Anterior cingulate cortex (tissue), 58 donors: Measurements from ENCODE around the gene CASS4.
"Not testable (repeated sequence)": the region's sequence is repeated elsewhere in the genome, so short reads cannot be mapped to it uniquely, and the experiment has no call there.

ENCODE experiments used
- DNase-seq, 58 donors: peaks; one replicate each; lab custom pipeline; 2025; lab: John Stamatoyannopoulos, UW

CASS4 gene

GRCh38 chr20:56392132-56392880 is 19.8 kb upstream of the CASS4 start, which contains the start of the genes AURKA and CSTF1:
TSS of gene AURKA (minus strand) at chr20:56392215. CDS start at chr20:56388197, 4,018 bp downstream.
TSS of gene CSTF1 (plus strand) at chr20:56392645. CDS start at chr20:56395553, 2,908 bp downstream.
- peak; percentile 90 to 99 (median 98) for DNase-seq

DNA sequence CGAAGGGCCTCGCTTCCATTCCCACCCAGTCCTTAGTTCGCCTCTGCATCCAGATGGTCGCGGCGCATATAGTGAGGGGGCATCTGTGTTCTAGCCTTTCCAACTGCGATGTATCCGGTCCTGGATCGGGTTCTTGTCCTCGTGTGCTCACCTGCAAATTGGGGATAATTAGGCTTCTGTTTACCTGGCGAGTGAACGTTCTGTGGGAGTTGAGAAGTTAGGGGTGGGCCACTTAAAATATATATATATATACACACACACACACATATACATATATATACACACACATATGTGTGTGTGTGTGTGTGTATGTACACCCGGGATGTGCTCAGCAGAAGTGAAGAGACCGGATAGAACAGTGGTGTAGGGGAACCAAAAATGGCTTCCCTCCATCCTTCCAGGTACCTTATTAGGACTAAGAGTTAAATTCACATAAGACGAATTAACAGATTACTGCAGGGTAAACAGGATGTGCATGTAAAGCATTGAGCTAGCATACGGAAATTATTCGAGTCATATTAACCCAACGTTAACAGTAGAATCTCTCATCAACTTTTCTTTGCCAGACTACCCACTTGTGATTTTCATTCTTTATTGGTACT is 19.1 kb upstream of the CASS4 start:
- DNase-seq, result no peak

- DNase-seq, result no peak
These were observed 18.4 kb upstream of the CASS4 start for GRCh38 chr20:56393653-56394052.

- DNase-seq, result no peak
These were observed 16.9 kb upstream of the CASS4 start for GRCh38 chr20:56395166-56395565.

- peak in 18 of 58 donors; percentile 1 to 50 (median 24) for DNase-seq
These were observed 11.9 kb upstream of the CASS4 start for GRCh38 chr20:56400001-56400640.

DNA sequence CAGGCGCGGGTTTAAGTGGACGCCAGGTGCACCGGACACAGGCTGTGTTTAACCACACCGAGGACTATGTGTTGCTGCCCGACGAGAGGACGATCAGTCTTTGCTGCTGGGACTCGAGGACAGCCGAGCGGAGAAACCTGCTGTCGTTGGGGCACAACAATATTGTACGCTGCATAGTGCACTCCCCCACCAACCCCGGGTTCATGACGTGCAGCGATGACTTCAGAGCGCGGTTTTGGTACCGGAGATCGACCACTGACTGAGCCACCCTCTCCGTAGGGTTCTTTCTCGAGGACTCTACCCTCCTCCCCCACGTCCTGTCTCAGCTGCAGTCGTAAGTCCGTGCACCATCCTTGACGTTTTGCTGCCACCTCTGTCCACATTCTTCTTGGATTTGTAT is 8.6 kb upstream of the CASS4 start:
- DNase-seq, result no peak

DNA sequence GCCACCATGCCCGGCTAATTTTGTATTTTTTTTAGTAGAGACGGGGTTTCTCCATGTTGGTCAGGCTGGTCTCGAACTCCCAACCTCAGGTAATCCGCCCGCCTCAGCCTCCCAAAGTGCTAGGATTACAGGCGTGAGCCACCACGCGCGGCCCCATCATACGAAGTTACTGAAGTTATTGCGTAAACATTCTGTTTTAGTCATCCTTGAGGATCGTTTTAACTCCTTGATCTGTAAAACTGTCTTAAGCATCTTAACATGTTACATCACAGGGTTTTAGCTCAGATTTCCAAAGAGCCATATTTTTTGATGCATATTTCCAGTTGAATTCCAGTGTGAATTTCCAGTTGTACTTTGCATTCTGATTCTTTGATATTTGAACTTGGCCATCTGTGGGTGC is 6.7 kb upstream of the CASS4 start:
- not testable (repeated sequence) for DNase-seq

- no peak for DNase-seq
These were observed 5.2 kb upstream of the CASS4 start for GRCh38 chr20:56406910-56407309.

DNA sequence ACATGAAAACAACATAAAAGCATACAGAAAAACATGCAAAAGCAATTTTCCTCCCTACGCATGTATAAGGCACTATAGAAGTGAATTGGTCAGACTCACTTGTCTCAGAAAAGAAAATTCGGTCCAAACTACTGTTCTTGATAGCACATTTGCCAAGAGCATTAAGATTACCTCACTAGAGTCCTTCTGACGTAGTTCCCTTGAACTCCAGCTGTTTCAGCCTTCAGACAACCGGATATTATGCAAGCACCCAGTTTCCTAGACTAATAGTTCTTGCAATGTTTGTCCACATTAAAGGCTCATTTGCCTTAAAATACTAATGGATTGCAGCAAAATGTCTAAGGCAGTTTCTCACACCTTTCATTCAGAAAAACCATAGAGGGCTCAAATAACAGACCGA is 2.5 kb upstream of the CASS4 start:
- DNase-seq, result no peak

GRCh38 chr20:56409956-56410355 is 2.1 kb upstream of the CASS4 start:
- DNase-seq, result no peak

DNA sequence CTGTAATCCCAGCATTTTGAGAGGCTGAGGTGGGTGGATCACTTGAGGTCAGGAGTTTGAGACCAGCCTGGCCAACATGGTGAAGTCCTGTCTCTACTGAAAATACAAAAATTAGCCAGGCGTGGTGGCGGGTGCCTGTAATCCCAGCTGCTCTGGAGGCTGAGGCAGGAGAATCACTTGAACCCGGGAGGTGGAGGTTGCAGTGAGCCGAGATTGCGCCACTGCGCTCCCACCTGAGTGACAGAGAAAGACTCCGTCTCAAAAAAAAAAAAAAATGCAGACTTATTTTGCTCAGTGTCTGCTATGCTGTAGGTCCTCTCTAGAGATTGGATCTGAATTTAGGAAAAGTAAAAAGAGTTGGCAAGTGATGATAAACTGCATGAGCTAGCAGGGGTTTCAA is 773 bp upstream of the CASS4 start:
- DNase-seq, result not testable (repeated sequence)

DNA sequence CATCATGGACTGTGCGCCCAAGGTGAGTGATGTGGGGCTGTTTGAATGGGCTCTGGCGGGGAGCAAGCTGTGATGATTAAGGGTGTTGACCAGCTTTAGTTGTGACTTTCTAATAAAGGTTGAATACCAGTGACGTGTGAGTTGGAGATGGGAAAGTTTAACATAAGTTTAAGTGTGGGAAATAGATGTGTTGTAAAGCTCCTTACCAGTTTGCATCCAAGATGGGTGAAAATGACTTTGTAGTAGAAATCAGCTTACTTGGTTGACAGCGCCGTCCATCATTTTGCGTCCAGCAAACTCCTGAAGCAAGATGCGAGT is 372 bp downstream of the CASS4 start:
- no peak for DNase-seq

DNA sequence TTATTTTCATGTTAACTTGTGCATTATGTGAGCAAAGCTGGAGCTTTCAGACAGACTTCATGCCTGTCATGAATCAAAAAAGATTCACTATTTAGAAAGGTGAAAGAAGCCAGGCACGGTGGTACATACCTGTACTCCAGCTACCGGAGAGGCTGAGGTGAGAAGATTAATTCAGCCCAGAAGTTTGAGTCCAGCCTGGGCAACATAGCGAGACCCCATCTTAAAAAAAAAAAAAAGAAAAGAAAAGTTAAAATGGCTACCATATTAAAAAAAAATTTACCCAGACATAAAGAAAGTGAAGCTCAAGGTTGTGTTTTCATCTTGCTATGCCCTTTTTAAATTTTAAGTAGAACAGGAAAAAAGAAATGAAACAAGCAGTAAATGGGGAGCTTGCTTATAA is 889 bp downstream of the CASS4 start:
- no peak for DNase-seq

DNA sequence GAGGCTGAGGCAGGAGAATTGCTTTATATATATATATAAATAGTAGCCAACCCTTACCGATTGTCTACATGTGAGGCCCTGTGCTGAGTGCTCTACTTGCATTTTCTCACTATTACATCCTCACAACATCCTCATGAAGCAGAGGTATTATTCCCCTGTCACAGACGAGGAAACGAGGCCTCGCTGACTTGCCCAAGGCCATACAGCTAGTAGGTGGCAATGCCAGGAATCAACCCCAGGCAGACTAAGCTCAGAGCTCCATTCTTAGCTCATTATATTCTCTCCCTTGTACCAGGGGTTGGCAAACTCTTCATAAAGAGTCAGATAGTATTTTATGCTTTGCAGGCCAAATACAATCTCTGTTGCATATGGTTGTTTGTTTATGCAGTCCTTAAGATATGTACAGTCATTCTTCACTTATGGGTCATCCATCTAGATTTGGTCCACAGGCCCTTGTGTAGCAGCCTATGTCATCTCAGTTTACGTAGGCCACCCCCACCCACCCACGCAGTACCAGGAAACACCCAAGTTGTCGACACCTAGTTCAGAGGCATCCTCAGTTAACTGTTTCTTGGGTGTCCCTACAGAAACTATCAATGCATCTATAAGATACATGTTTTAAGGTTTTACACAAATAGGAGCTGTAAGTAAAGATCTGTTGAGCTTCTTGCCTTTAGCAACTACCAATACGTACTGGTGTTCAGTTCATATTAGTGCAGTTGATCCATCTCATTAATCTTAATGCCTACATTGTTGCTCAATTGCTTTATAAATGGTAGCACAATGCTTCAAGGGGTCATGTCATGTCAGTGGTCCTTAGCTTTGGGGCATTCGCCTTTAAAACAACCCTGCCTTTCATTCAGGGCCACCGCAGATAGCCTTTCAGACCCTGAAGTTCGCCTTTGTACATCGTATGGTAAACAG is 3.0 kb downstream of the CASS4 start:
- DNase-seq, result no peak

- no peak for DNase-seq
These were observed 5.3 kb downstream of the CASS4 start for GRCh38 chr20:56417402-56417801.

DNA sequence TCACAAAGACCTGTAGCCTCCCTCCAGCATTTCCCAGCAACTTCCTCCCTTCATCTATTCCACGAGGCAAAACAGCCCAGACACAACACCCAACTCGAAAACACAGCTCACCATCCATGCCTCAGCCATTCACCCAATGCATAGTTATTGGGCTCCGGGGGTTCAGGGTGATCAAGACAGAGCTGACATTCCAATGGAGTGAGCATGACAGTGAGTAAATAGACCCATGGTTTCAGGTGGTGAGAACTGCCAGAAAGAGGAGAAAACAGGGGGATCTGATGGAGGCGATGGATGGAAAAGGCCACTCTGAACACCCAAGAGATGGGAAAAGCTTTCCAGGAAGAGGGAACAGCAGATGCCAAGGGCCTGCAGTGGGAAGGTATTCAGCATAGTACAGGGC is 5.9 kb downstream of the CASS4 start:
- no peak for DNase-seq

DNA sequence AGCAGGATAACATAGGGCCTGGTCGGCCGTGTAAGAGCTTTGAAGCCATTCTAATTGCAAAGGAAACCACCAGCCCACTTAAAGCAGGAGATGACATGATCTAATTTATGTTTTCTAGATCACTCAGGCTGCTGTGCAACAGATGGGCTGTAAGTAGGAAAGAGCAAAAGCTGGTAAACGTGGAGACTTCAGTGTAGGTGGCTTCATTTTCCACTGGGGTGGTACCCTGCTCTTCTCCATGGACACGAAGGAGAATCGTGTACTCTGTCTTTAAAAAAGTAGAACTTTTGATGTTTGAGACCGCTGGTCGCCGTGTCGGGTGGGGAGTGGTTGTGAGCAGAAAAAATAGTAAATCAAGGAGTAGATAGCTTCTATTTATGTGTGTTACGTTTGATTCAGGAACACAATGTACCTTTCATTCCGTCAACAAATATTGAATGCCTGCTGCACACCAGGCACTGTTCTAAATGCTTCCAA is 6.4 kb downstream of the CASS4 start:
- peak in 1 of 58 donors; percentile 18 for DNase-seq

- no peak for DNase-seq
These were observed 8.0 kb downstream of the CASS4 start for GRCh38 chr20:56420028-56420427.

DNA sequence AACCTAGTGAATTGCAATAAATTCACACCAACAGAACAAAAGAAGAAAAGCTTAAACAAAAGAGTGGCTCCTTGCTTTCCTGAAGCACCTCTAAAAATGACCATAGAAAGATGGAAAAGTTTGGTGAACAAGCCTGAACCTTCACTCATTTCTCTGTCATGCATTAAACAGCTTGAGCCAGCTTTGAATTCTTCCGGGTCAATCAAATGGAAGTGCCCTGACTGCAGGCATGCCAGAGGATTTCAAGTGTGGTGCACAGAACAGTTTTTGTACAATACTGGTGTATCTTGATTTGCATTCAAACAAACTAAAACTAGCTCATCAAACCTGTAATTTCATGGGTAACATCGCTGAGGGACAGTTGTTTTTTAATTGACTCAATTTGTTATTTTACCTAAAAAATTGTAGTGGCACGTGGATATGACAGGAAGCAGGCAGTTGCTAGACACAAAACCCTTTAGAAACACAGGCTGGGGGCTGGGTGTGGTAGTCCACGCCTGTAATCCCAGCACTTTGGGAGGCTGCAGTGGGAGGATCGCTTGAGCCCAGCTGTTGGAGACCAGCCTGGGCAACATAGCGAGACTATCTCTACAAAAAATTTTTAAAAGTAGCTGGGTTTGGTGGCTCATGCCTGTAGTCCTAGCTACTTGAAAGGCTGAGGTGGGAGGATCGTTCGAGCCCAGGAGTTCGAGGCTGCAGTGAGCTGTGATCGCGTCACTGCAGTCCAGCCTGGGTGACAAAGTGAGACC is 9.1 kb downstream of the CASS4 start:
- no peak for DNase-seq
